SIG-M5 treated with dmso at 0.1 percent for 504 hours (cell line): Measurements from ENCODE around the gene S100A8.
"Not testable (repeated sequence)": the region's sequence is repeated elsewhere in the genome, so short reads cannot be mapped to it uniquely, and the experiment has no call there.

Source experiments
- DNase-seq: peaks from one replicate; lab custom pipeline; 2025; ENCODE audit not compliant: unreplicated experiment; lab: John Stamatoyannopoulos, UW

S100A8 gene

DNA sequence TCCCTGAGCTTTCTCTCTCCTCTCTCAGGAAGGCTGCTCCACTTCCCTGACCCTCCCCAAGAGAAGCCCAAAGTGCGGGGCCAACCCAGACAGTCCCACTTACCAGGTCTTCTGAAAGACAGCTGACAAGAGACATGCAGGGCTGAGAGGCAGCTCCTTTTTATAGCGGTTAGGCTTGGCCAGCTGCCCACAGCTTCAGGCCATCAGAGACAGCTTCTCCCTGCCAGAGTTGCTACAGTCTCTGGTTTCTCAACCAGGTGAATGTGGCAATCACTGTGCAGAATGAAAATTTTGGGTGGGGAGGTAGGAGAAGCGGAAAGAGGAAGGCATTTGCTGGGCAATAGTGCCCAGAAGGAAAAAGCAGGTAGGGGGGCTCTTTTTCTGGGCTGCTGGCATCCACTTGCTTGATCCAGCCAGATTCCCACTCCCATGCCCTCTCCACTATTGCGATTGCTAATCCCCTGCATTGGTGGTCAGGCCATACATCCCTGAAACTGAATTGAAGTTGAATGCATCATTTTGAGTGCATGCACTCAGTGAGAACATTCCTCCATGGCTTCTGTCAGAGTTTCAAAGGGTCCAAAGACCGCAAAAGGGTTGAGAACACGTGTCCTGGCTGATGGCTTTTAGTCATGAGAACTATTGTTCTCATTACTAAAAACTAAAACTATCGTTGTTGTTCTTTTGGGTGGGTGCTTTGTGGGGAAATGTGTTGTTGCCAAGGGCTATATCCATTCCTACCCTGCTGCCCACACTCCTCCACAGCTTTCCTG is at the start of gene S100A8:
Gene S100A8, minus strand, starts transcription at position 136 of the 773 bp plus-strand sequence. CDS start 538 bp downstream, outside the sequence.
- DNase-seq, result peak; percentile 87

DNA sequence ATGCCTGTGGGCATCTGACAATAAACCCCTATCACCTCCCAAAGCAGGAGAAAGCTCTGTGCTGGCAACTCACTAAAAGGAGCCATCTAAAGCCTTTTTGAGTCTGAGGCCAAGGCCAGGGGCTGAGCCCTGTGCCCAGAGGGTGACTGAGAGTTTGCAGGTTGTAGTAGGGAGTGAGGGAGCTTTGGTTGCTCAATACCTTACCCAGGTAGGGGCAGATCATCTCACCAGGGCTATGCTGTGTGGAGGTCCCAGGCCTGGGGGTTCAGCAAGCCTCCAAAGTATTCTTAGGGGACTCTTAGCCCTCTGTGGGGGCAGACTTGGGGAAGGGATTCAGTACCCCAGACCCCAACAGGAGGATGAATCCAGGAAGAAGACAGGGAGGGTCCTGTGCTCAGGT is 48.4 kb upstream of the S100A8 start:
- DNase-seq, result no peak

DNA sequence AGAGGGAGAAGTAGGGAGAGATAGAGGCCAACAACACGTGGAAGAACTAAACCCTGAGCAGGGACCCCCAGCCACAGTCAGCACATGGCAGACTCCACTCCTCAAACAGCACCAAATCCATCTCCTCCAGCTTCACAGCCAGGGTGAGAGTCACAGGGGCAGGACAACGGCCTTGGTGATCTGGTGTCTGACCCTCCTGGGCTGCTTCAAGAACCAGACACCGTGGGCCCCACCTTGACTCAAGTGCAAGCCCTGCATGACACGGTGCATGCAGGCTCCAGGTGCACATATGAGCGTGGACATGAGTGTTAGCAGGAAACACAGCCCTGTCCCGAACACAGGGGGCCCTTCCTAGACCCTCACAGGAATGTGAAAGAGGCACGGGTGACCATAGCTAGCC is 47.7 kb upstream of the S100A8 start:
- DNase-seq, result no peak

DNA sequence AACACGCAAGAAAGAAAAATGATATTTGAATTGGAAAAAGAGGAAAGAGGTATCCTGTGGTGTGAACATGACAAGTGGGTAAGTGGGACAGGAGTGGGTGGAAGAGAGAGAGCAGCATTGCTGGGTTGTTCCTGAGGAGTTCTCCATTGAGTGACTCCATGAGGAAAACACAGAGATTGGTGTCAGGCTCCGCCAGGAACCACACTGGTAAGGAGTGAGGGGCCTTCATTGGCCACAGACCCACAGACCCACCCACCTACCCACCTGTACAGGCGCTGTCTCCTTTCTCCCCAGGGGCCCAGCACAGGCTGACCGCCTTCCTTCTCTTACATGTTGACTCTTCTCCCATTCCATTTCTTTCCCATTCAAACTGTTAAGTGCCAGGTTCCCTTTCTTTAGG is 46.4 kb upstream of the S100A8 start:
- DNase-seq, result no peak

DNA sequence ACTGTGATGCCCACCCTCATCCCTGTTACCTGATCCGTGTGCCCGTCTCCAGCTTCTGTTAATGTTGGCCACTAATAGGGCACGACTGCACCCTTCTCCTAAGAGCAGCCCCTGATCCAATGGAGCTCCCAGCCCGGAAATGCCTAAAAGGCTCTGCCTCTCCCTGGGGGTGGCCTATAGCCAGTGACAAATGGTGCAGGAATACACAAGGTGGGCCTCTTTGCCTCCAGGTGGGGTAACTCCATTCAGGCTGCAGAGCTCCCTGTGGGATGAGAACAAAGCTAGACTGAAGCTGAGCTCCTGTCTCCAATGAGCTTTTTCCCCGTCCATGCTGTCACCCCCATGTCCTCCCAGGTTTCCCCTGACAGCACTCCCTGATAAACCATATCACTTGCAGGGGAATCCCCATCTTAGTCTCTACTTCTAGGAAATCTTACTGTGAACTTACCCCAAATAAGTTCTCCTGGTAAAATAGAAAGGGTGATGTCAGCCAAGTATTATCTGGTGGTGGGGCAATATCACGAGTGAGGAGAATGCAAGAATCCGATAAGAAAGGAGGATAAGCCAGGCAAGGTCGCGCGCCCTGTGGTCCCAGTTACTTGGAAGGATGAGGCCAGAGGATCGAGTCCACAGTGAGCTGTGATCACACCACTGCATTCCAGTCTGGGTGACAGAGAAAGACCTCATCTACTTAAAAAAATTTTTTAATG is 44.0 kb upstream of the S100A8 start:
- no peak for DNase-seq

DNA sequence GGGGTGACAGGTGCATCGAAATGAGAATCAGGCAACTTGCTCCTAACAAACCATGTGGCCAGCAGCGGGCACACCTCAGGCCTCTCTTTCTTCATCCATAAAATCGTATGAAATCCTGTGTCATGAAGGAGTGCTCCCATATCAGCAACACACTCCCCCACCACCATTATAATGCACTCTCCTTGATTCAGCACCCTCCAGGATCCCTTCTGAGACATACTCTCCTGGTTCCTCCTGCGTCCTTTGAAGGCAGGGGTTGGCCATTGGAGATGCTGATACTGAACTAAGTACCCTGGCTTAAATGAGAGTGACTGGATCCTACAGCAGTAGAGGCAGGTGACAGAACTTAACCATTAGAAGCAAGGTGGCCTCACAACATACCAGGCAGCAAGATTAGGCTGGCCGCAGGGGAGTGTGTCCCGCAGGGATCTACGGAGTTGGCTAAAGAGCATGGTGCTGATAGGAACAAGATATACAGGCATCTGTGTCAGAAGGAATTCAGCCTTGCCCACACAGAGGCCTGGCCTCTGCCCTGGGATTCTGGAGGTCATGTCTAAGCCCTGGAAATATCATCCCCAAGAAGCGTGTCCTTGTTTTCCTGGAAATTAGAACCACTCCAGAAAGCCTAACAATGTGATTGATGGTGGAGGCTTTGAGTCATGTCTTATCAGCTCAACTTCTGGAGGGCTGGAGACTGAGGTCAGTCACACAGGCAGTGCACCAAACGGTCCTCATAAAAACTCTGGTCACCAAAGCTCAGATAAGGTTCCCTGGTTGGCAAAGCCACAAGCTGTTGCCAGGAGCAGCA is 42.2 kb upstream of the S100A8 start:
- DNase-seq, result no peak

DNA sequence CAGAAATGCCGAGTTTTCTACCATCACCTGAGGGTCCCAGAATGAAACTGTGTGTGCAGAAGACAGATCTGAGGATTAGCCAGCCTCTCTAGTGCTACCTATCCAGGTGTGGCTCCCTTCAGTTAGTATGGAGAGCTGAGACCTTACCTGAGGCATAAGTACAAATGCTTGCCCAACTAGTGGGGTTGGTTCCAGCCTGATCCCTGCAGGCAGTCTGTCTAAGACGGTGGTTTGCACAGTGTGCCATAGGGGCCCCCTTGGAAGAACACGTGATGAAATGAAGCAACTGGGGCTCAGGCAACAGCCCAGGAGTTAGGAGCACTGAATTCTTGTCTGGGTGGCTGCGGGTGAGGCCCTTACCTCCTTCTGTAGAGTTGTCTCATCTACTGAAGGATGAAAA is 41.1 kb upstream of the S100A8 start:
- peak; percentile 21 for DNase-seq

DNA sequence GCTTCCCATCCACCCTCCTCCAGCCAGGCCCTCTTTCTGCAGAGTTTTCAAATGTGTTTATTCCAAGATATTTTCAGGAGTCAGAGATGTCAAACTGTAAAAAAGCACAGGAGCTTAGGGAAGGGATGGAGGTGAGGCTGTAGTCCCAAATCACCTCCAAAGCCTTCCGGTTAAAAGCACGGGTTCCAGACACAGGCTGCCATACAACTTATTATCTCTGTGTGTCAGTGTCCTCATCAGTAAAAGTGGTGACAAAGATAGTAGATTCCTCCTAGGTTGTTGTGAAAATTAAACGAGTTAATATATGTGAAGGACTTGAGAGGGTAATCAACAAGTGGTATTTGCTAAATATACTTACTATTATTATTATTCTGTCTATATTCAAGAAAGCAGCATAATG is 40.6 kb upstream of the S100A8 start:
- DNase-seq, result no peak

DNA sequence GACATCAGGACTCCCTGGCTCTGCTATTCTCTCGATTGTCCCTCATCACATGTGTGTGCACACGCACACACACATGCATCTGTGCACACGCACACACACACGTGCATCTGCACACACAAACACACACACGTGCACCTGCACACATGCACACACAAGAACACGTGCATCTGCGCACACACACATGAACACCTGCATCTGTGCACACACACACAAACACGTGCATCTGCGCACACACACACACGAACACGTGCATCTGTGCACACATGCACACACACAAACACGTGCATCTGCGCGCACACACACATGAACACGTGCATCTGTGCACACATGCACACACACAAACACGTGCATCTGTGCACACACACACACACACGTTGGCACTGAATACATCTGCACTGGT is 40.1 kb upstream of the S100A8 start:
- DNase-seq, result no peak

DNA sequence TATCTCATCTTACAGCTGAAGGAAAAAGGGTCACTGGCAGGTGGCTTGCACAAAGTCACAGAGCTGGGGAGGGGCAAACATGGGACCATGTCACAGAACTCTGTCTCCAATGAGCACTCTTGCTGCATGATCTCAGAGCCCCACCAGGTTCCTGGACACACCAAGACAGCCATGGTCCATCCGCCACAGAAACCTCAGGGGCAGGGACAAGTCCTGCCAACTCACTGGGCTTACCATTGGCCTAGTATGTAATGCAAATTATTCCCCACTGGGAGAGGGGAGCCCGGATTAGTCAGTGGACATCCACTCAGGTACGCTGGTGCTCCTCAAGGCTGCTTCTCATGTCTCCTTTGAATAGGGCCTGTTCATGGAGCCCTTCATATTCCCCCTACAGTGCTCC is 39.7 kb upstream of the S100A8 start:
- DNase-seq, result no peak

DNA sequence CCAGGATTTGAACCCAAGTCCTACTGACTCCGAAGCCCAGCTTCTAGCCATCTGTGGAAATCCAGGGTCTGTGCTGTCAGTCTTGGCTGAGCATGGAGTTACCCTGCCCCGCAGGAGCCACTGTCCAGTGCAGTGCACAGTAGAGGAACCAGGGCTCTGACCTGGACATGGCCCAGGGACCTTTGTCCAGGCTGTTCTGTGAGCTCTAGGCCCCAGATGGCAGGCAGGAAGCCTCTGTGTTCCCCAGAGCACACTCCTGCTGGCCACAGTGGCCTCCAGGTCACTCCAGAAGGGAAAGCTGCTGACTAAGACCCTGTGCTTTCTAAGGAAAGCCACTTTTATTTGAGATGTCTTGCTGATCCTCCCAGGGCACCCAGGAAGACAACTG is 39.3 kb upstream of the S100A8 start:
- no peak for DNase-seq

DNA sequence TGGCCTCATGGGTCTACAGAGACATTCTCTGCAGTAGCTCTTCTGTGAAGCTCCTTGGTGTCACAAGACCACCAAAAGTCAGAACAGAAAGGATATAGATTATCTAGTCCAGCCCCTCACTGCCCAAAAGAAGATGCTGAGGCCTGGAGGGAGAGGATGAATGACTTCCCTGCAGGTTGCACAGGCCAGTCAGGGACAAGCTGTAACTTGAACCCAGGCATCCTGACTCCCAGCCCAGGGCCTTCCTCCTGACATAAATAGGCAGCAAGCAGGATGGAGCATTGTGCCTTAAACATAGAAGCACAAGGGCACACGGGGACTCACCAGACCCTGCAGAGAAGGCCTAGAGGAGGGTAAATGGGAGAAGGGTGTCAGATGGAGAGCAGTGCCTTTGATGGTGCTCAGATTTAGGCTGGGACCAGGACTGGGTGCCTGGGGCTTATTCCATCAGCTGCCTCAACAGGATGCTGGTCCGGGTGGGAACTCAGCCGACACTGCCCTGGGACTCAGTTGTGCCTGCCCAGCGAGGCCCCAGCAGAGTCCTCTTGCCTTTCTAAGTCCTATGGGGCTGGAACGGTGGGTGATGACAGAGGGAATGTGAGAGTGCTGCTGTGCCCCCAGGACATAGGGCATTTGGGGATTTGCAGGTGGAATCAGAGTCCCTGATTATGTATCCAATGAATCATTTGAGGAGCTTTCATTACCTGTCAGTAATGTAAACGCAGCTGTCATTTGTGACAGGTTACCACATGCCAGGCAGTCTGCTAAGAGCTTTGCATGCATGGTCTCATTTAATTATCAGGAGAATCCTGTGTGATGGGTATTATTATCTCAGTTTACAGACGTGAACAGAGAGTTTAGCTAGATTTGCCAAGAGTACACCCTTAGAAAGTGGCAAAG is 38.6 kb upstream of the S100A8 start:
- no peak for DNase-seq

DNA sequence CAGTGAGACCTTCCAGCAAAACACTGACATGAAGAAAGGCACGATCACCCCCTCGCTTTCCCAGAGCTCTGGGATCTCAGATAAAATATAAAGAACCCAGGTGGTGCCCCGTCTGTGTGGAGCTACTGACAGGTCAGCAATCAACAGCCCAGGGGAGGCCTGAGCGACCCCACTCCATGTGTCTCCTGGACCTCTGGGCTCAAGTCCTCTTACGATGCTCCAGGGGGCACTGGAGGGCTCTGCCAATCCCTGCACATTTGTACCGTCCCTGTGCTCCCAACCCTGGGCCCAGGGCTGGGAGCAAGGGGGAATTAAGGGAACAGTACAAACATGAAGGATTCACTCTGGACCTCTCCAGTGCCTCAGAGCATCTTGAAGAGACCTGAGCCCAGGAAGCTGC is 37.9 kb upstream of the S100A8 start:
- no peak for DNase-seq

DNA sequence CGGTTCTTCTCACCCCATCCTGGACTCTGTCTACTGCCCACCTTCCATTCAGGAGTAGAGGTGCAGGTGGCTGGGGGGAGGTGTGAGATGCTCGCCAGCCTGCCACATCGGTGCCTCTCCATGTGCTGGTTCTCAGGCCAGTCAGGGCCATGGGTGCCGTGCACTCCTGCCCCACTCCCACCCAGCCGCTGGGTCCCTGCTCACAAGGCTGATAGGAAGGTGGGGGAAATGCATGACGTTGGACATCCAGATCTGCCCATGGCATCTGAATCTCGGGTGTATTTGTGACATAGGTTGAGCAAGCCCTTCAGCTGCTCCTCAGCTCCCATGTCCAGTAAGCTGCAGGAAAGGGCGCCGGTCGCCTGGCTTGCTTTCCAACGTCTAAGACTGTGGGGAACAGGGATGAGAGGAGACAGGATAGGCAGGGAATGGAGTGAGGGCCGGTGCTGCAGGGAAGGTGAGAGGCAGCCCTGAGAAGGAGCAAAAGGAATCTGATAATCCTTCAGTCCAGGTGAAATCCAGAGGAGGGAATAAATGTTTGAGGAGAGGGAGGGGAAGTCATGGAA is 37.3 kb upstream of the S100A8 start:
- no peak for DNase-seq

DNA sequence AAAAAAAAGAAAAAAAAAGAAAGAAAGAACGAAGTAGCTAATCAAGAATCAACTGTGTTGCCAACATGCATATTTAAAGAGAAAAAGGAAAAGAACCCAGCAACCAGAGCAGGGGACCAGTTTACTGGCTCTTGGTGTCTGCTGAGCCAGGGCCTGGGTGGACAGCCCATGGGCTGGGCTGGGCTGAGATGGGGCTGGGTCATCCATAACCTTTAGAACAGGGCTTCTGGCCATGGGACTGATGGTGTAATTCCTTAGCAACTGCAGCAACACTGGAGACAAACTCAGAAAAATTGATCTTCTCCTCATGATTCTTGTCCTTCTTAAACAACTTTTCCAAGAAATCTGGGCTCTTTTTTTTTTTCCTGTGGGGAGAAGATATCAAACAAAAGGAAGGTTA is 35.9 kb upstream of the S100A8 start:
- no peak for DNase-seq

DNA sequence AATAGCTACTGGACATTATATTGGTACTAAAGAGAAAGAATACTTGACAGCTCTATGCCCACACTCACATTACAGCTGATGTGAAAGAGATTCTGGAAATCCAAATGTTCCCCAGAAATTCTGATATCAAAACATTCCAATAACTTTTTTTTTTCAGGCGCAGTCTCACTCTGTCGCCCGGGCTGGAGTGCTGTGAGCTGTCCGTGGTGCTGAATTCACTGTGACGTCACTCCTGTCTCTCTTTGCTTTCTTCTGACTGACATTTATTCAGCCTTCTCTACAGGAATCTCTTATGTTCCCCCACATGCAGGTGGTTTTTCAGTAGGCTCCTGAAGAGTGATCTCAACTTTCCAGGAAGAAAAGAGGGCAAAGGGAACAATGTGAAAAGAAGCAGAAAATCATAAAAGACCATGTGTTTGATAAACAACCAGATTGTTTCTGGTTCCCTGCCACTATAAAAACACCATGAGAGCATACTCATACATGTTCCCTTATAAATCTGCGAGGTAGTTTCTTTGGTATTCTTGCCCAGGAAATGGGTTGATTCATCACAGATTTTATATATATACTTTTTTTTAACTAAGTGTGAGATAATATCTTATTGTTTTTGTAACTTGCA is 31.7 kb upstream of the S100A8 start:
- peak; percentile 73 for DNase-seq

DNA sequence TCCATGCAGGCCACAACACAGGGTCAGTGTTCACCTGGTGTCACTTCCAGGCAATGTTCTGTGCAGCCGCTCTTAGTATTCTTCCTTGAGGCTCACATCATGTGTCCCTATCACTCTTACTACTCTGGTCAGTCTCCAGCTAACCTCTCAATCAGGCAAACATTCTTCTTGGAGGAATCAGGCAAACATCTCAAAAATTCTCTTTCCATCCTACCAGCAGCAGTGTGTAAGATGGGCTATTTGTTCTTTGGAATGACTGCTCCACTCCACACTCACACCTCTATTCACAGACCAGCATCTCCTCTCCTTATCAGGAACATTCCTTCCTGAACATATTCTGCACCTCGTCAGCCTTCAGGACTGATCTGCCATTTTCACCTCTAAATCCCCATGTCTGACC is 29.4 kb upstream of the S100A8 start:
- DNase-seq, result no peak

DNA sequence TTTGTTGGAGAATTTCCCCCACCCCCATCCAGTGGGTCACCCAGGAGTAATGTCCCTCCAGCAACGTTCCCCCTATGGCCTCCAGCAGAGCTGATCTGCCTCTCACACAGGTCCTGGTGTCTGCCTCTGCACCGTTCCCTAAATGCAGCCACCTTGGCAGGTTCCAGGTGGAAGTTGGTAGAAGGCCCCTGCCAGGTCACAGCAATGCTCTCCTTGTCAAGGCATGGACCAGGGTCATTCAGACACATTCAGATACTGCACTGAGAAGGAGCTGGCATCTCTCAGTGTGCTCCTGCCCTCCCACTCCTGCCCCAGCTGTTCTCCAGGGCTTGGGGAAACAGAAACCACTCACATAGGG is 28.5 kb upstream of the S100A8 start:
- DNase-seq, result not testable (repeated sequence)

DNA sequence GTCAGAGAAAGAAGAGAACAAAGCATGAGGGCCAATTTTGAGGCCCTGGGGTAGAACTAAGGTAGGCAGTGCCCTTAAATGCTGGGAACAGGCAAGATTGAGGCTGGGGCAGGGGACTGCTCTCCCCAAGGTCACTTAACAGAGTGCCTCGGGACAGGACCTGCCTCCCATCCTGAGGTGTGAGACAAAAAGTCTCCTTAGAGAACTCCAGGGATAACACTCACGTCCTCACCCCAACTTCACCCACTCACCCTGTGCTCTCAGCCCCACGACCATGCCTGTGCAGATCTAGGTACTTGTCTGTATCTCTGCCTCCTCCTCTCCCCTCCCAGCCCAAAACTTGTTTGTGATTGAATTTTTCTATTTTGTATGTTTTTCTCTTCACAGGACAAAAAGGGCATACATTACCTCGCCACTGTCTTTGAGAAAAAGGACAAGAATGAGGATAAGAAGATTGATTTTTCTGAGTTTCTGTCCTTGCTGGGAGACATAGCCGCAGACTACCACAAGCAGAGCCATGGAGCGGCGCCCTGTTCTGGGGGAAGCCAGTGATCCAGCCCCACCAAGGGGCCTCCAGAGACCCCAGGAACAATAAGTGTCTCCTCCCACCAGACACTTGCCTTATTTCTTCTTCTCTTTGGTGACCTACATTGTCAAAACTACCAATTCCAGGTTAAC is 28.0 kb upstream of the S100A8 start:
- not testable (repeated sequence) for DNase-seq
